GM19468 (cell line): ENCODE data around the gene ASAP2.
"Not testable (repeated sequence)": the region's sequence is repeated elsewhere in the genome, so short reads cannot be mapped to it uniquely, and the experiment has no call there.

Experiments used
- ATAC-seq: cut with Tn5 transposase; IDR thresholded peaks from one replicate; pipeline ENCODE4 v1.9.1; 2021; ENCODE audit warnings: mild to moderate bottlenecking, moderate library complexity, moderate number of reproducible peaks; ENCODE audit not compliant: unreplicated experiment; ENCODE audit errors: extremely low read depth

ASAP2 gene

DNA sequence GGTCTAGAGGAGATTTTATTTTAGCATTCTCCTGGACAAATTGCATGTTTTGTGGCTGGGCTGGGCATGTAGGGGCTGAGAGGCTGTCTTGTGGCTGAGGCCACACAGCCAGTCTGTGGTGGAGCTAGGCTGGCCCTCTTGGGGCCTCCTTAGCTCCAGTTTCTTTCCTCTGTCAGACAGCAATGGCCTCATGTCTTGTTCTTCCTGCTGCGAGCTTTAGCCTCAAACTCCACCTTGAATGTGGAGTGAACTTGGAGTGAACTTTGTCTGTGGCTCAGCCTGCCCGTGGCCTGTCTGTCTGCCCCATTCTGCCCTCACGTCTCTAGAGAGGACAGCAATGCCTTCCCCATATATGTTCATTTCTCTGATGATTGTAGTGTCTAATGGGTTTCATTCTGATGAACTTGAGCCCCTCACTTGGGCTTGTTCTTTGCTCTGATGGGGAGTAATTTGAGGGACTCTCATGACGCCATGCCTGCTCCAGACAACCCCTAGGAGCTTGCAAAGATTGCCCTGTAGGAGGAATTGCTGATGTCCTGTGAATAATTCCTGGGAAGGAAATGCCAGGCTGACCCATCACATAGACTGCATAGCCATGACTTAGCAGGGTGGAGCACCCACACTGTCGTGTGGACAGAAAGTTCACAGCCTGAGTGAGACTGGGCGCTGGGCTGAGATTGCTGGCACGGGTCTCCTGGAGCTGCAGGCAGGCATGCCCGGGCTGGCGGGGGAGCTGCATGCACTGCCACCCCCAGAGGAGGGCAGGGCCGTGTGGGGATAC, 42.6 kb downstream of the ASAP2 start:
- no peak for ATAC-seq

DNA sequence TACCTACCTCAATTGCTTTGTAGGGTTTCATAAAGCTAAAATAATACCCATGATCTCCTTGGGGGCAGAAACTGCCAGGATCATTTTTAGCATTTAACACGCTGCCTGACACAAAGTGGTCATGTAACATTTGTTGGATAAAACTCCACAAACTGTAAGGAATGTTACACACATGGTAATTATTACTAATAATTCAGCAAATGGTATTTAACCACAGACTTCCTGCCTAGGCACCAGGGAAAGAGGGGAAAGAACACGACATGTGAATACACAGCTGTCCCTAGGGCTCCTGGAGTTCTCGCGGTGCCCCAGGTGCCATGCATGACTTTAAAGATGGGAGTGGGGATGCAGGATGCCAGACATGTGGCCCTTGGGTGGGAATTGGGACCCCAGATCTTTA, 43.5 kb downstream of the ASAP2 start:
- ATAC-seq = no peak

DNA sequence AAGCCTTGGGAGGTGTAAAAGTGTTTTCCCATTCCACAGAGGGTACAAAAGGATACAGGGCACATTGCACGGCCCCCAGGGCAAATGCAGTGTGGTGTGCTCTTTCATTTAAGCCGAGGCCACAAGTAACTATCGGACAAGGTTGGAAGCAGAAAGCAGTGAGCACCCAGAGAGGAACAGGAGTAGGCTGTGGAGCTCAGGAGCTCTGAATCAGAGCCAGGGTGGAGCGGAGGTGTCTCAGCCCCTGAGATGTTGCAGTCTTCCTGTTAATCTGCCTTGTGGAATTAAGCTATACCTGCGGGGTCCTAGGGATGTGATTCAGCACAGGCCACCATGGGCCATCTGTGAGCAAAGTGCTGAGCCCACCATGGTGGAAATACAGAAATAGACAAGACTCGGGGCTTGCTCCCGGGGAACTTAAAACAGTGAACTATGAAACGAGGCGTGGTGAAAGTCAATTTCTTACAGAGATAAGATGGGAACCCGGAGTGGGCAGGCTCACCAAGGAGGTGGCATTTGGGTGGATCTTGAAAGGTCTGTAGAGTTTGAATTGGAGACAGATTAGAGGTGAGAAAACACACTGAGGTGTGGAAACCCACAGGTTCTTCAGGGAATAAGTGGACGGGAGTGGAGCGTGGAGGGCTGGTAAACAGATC, 44.0 kb downstream of the ASAP2 start:
- ATAC-seq = no peak

DNA sequence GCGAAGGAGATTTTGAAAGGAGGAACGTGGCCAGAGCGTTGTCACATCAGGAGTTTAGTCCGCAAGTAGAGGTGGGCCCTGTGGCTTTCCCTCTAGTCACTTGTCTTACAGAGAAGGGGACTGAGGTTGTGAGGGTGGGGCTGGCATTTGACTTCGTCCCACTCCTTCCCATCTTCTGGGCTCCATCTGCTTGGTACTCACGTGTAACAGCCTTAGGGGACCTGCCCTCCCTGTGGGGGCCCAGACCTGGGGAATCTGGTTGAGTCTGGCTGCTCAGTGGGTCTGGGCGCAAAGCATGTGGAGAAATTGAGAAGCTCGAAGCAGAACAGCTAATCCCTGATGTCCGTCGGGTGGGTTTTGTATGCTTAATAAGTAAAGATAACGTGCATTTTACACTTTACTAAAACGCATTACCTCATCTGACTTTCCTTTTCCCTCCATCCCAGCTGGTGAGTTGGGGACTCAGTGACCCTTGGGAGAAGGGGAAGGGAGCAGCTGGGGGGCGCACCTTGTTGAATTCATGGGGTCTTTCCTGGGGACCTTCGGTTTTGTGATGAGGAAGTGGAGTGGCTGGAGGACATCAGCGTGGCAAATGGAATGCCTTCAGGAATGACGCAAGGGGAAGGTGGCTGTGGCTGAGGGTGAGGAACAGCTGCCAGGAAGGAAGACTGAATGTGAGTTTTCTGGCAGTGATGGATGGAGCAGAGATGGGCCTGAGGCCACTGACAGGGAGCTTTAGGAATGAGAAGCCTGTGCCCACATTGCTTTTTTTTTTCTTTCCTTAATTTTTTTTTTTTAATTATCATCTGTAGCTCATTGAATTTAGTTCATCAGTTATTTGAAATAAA, 44.8 kb downstream of the ASAP2 start:
- no peak for ATAC-seq

DNA sequence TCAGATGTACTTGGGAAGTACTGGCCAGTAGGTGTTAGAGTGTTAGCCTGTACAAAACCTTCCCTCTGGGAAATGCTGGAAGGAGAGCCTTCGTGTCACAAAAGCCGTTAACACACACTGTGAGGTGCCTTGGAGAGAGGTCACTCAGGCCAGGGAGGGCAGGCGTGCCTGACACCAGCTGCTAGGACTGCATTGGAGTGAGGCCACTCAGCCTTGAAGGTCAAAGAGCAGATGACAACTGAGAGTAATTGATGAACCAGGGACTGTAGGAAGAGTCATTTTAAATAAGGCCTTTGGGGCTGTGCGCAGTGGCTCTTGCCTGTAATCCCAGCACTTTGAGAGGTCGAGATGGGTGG, 45.4 kb downstream of the ASAP2 start:
- no peak for ATAC-seq

DNA sequence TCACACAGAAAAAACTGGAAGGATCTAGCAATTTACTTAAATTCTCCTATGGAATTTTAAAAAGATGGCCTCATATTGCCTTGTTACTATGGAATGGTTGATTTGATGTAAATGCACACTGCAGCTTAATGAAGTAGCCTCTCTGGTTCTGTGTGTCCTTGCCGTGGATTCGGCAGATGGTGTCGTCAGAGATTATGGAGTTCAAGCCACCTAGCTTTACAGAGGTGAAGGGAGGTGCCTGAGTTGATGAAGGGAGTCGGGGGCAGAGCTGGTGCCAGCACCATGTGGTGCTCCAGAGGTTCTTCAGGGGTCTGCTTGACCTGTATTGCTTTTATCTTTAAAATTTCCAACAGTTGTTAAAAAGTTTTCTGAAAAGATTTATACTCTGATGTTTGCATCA, 48.8 kb downstream of the ASAP2 start:
- no peak for ATAC-seq

DNA sequence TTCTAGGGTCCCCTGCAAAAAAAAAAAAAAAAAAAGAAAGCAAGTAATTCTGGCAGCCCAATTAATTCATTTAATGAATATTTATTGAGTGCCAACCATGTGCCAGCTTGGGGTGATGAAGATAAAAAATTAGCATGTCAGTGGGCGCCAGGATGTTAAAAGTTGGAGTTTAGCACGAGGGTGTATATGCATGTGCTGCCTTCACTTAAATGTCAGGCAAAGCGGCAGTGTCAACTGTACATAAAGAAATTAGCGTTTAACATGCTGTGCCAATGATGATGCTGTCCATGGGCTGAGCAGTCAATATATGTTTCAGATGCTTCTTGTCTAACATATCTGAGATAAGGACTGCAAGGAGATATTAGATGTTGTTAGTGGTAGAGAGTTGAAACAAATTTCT, 49.5 kb downstream of the ASAP2 start:
- ATAC-seq = no peak

DNA sequence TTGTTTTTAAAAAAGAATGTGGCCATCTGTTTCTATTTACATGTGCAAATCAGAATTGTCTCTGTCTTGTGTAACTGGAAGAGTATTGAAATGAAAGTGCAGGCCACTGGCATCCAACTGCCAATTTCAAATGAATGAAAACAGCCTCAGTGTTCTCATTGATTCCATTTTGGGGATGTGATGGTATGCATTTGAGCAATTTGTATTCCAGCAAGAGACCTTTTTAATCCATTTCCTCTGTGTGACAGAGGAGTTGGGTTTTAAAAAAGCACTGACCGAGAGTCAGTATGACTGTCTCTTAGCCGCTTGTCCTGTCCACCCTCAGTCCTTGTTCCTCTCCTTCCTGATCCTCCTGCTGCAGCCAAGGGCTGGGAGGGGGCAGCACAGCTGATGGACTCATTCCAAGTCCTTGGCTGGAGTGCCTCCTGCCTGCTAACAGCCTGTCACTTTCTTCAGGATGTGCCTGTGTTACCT, 50.0 kb downstream of the ASAP2 start:
- ATAC-seq = no peak

DNA sequence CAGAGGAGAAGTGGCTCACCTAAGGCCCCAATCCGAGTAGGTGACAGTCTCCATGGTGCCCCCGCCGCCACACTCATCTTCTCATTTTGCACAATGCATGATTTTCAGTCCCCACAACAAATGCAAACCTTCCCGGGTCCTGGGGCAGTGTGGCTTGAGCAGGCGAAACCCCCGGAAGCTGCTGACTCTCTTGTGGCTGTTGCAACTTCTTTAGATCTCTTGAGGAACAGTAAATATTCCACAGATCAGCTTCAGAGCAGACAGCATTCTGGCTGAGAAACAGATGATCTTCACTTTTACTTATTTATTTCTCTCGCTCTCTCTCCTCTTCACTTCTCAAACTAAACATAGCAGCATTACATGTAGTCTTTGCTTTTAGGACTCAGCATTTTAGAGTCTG, 51.9 kb downstream of the ASAP2 start:
- ATAC-seq = no peak

DNA sequence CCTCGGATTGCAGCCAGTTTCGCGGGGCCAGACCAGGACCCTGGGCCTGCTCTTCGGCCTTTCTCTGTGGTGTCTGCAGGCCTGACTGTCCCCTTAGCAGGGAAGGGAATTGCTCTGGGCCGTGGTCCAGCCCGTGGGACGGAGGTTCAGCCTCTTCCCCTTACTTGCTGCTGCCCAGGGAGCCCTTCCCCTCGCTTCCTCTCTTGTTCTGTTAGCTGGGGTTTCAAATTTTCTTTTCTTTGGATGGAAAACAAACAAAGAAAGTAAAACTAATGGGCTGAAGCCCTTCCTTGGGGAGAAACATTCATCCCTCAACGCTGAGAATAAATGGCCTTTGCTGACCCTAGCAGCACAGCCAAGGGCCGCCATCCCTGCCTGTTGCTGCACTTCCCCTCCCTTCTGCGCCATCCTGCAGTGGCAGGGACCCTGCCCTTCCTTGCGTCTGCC, 52.4 kb downstream of the ASAP2 start:
- ATAC-seq = no peak

DNA sequence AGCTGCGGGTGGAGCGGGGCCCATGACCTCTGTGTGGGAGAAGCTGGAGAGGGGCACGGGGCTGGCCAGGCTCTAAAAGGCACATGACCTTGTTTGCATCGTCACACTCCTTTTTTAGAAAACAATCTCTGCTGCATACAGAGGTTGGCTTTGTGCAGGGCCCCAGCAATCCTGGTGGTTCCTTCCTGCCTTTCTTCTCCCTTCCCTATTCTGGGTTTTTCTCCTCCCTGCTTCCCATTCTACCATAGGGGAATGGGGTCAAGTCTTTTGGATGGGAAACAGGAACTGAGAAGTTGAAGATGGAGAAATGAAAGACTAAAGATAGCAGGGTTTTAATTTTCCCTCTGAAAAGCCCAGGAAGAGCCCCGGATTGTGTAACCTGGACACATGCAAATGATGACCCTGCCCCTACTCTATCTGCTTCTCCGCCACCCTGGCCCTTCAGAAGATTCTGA, 53.9 kb downstream of the ASAP2 start:
- ATAC-seq = no peak

DNA sequence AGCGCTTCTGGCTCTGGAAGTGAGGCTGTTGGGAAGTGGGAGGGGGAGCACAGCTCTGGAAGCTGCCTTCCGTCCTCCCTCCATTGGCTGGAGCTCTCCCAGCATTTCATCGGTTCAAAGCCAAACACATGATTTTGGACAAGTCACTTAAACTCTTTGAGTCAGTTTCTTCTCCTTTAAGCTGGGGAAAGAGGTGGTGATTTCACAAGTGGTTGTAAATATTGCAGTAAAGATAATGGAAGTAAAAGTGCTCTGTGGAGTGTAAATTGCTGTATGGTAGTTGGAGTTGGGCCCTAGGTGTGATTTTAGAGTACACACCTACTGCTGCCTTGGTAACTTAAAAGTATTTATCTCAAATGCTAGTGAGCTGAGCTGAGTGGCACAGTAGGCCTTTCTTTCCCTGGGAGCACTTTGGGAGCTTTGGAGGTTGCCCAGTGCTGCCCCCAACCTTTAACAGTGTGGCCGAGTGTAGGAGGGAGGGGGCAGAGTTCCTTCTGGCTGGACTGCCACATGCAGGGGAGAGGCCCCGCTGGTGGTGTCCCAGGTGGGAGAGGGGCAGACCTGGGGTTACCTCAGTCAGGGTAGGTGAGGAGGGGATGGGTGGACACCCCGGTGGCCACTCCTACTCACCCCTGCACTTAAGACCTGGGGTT, 54.7 kb downstream of the ASAP2 start:
- ATAC-seq = no peak

DNA sequence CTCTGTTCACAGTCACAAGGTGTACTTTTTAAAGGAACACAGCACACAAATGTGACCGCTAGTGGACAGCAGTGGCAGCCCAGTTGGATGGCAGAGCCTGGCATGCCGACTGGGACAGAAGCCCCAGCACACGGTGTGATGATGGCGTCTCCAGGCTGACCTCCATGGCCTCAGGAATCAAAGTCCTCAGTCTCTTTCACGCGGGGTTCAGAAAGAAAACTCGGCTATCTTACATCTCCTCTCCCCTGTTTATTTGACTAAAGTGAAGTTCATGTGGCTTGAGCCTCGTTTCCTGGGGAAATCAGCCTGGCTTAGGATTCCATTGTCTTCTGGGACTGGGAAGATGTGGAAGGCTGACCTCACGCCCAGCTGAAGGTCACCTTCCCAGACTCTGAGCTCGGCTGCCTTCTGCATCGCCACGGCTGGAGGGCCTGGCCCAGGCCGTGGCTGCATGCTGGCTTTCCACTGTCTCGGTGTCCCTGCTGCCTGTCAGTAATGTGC, 56.1 kb downstream of the ASAP2 start:
- ATAC-seq = no peak

DNA sequence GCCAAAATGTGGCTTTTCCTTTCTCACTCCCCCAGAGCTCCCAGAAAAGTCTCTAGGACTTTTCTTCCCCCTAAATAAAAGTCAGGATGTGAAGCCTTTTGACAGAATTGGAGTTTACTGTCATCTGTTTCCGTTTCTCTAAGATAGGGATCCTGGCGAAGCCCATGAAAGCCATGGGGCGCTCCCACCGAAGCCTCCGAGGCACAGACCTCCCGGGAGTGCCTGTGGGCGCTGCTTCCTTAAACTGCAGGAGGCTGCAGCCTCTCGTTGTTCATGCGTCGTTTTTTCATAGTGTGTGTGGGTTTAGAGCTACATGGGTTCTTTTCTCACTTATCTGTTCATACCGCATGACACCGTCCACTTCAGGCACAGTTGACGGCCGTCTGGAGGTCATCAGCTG, 56.8 kb downstream of the ASAP2 start:
- no peak for ATAC-seq

DNA sequence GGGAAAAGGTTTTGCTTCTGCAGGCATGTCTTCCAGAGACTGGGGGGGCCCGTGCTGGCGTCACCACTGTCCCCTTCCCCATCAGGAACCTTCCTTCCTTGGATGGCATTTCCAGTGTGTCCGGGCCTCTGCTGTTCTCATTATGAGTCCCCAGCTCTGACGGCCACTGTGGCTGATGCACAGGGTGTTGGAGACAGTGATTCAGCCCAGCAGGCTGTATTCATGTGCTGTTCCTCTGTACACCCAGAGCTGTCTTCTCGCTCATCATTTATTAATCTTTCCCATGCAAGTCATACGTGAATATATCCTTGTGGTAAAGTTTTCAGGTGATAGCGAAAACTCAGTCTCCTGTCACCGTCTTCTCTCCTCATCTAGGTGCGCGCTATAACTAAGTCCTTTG, 57.7 kb downstream of the ASAP2 start:
- ATAC-seq = no peak

DNA sequence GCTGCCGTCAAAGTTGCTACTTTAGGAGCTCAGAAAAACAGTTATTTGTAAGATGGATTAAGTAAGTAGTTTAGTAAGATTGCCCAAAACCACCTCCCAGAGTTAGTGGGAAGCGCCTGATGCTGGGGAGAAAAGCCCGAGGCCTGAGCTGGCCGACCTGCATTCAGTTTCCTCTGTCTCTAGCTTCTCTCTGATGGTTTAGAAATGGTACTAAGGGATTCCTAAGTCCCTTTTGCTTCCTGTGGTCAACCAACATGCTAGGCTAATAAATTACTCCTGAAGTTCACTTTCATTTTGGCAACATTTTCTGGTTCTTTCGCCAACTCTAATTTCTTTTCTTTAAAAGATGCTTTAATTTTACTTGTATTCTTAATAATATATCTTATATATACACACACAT, 60.1 kb downstream of the ASAP2 start:
- no peak for ATAC-seq

DNA sequence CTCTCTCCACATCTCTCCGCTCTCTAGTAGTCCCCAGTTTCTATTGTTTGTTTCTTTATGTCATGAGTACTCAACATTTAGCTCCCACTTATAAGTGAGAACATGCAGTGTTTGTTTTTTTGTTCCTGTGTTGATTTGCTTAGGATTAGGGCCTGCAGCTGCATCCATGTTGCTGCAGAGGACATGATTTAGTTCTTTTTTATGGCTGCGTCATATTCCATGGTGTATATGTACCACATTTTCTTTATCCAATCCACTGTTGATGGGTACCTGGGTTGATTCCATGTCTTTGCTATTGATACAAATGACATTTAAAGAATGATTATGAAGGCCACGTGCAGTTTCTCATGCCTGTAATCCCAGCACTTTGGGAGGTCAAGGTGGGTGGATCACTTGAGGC, 60.7 kb downstream of the ASAP2 start:
- not testable (repeated sequence) for ATAC-seq

DNA sequence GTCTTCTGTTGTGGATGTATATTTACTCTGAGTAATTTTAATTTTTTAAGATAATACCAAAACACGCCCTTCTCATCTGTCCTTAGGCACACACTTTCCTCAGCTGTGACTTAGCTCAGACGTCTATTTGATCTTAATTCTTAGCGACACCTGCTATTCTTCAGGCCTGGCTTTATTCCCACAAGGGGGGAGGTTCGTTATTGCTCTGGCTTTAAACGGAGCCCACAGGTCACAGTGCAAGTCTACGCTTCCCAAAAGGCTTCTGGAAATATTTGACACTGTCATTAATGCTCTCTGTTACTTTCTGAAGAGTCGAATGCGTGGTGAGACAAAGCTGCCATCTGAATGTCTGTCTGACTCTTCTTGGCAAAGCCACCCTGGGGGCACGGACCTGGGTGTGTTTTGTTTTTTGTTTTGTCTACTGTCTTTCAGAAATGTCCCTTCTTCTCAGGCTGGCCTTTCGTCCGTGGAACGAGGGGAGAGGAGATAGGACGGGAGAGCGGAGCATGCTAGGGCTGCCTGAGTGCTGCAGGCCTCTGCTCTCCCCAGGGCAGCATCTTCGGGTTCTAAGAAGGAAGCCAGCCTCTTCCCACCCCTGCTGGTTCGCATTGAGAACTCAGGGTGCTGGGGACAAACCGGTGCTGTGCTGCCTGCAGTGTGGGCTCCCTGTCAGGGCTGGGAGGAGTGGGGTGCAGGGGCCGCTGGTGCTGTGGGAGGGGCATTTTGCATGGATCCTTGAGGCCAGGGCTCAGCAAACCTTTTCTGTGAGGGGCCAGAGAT, 61.9 kb downstream of the ASAP2 start:
- no peak for ATAC-seq

DNA sequence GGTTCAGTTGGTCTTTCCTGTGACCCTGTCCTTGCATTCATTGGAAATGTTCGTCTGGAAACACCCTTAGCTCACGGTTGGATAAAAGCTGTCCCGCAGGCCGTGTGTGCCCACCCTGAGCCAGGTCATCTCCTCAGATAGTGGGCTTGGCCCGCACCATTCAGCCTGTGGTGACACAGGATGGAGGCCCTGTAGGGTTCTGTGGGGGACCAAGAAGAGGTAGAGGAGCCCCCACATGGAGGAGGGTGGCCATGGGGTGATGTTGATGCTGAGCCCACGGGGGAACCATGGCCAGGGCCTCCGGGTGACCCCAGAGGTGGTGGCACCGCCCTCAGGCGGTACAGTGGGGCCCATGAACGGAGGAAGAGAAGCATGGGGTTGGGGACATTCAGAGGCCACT, 62.7 kb downstream of the ASAP2 start:
- ATAC-seq = no peak
